Mesenchymal stem cell (in vitro differentiated cells and primary cell): ENCODE measurements around the gene NFATC1.

Source experiments
- DNase-seq: peaks from one replicate; pipeline ENCODE4 v3.0.0-alpha.2; 2013
- H2AFZ ChIP-seq: one replicate; pipeline ENCODE4 v1.6.1; 2013; ENCODE audit warnings: low read depth, mild to moderate bottlenecking, control low read depth, inconsistent platforms, low read length, moderate library complexity
- H2AK5ac ChIP-seq: 2 replicates; pipeline ENCODE4 v1.6.1; 2013; ENCODE audit warnings: low read length, moderate library complexity, mild to moderate bottlenecking, inconsistent platforms; ENCODE audit not compliant: severe bottlenecking
- H2BK120ac ChIP-seq: one replicate; pipeline ENCODE4 v1.6.1; 2013; ENCODE audit warnings: low read depth, mild to moderate bottlenecking, inconsistent platforms, low read length, moderate library complexity
- H2BK12ac ChIP-seq, 2 experiments: one replicate each; pipeline ENCODE4 v1.6.1; 2013; ENCODE audit warnings: inconsistent platforms in 2 of 2, low read length in 2 of 2, mild to moderate bottlenecking in 2 of 2, moderate library complexity in 2 of 2, control low read depth in 1 of 2
- H2BK15ac ChIP-seq: one replicate; pipeline ENCODE4 v1.6.1; 2013; ENCODE audit warnings: mild to moderate bottlenecking, low read depth, inconsistent platforms; ENCODE audit not compliant: poor library complexity, severe bottlenecking
- H2BK5ac ChIP-seq: 2 replicates; pipeline ENCODE4 v1.6.1; 2013; ENCODE audit warnings: low read depth, mild to moderate bottlenecking, low read length, control low read depth, inconsistent platforms; ENCODE audit not compliant: poor library complexity, severe bottlenecking
- H3K14ac ChIP-seq, 2 experiments: one replicate each; pipeline ENCODE4 v1.6.1; 2013; ENCODE audit warnings: inconsistent platforms in 2 of 2, low read length in 2 of 2, control low read depth in 1 of 2, mild to moderate bottlenecking in 1 of 2, moderate library complexity in 1 of 2
- H3K18ac ChIP-seq, 2 experiments: one replicate each; pipeline ENCODE4 v1.6.1; 2013; ENCODE audit warnings: inconsistent platforms in 2 of 2, low read length in 2 of 2, control low read depth in 1 of 2, low read depth in 1 of 2, mild to moderate bottlenecking in 1 of 2
- H3K23ac ChIP-seq, 2 experiments: one replicate each; pipeline ENCODE4 v1.6.1; 2013; ENCODE audit warnings: inconsistent platforms in 2 of 2, low read length in 2 of 2, mild to moderate bottlenecking in 2 of 2, moderate library complexity in 2 of 2, control low read depth in 1 of 2
- H3K27ac ChIP-seq: 2 replicates; pipeline ENCODE4 v1.5.1; 2013; ENCODE audit warnings: mild to moderate bottlenecking, moderate library complexity, low read length, control low read depth, inconsistent platforms; ENCODE audit not compliant: poor library complexity, severe bottlenecking
- H3K27me3 ChIP-seq, 2 experiments: 2 replicates each; pipeline versions ENCODE4 v1.6.1 to v1.7.0; 2013; ENCODE audit warnings: low read length in 2 of 2, mild to moderate bottlenecking in 2 of 2, moderate library complexity in 2 of 2, control low read depth in 1 of 2, inconsistent platforms in 1 of 2; ENCODE audit not compliant: control insufficient read depth in 1 of 2, insufficient read depth in 1 of 2
- H3K36me3 ChIP-seq, 2 experiments: 2 replicates each; pipeline versions ENCODE4 v1.6.1 to v1.7.0; 2013; ENCODE audit warnings: low read length in 2 of 2, control low read depth in 1 of 2, inconsistent platforms in 1 of 2, low read depth in 1 of 2, mild to moderate bottlenecking in 1 of 2; ENCODE audit not compliant: insufficient read depth in 2 of 2, control insufficient read depth in 1 of 2
- H3K4ac ChIP-seq, 2 experiments: one replicate each; pipeline ENCODE4 v1.6.1; 2013; ENCODE audit warnings: inconsistent platforms in 2 of 2, low read length in 2 of 2, mild to moderate bottlenecking in 2 of 2, moderate library complexity in 2 of 2, control low read depth in 1 of 2, low read depth in 1 of 2
- H3K4me1 ChIP-seq: 2 replicates; pipeline ENCODE4 v1.6.1; 2013; ENCODE audit warnings: low read depth, low read length, control low read depth; ENCODE audit not compliant: control insufficient read depth, insufficient read depth
- H3K4me2 ChIP-seq: 2 replicates; pipeline ENCODE4 v1.6.1; 2013; ENCODE audit warnings: low read length, mild to moderate bottlenecking, inconsistent platforms; ENCODE audit not compliant: poor library complexity, severe bottlenecking
- H3K4me3 ChIP-seq, 2 experiments: 2 replicates each; pipeline versions ENCODE4 v1.5.1 to v1.7.0; 2013; ENCODE audit warnings: low read length in 2 of 2, mild to moderate bottlenecking in 2 of 2, control low read depth in 1 of 2, low read depth in 1 of 2; ENCODE audit not compliant: insufficient read depth in 1 of 2
- H3K79me1 ChIP-seq: replicated peaks from 2 replicates; pipeline ENCODE4 v1.6.1; 2013; ENCODE audit warnings: mild to moderate bottlenecking, control low read depth, low read length, inconsistent platforms; ENCODE audit not compliant: poor library complexity, severe bottlenecking
- H3K9ac ChIP-seq: 2 replicates; pipeline ENCODE4 v1.7.0; 2013; ENCODE audit warnings: mild to moderate bottlenecking, low read length, moderate library complexity
- H3K9me3 ChIP-seq: 2 replicates; pipeline ENCODE4 v1.7.0; 2013; ENCODE audit warnings: mild to moderate bottlenecking, low read length; ENCODE audit not compliant: control insufficient read depth
- H4K8ac ChIP-seq: one replicate; pipeline ENCODE4 v1.6.1; 2013; ENCODE audit warnings: inconsistent platforms, mild to moderate bottlenecking, low read length, moderate library complexity
- H4K91ac ChIP-seq: one replicate; pipeline ENCODE4 v1.6.1; 2013; ENCODE audit warnings: mild to moderate bottlenecking, low read length, inconsistent platforms
- WGBS: methylation state at CpG from one replicate; pipeline ENCODE4 v1.1.7; 2013; ENCODE audit warnings: mixed read lengths; 5-methylcytosine and 5-hydroxymethylcytosine counted together

NFATC1 gene

DNA sequence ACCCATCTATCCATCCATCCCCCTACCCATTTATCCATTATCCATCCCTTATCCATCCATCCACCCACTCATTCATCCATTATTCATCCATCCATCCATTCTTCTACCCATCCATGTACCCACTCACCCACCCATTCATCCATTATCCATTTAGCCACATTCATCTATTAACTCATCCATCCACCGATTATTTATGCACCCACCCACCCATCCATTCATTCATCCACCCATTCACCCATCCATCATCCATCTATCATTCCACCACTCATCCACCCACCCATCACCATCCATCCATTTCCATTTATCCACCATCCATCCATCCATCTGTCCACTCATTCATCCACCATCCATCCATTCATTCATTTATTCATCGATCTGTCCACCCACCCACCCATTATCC lies 146.5 kb downstream of the NFATC1 start:
- Histone ChIP-seq H3K36me3 (no peaks in the 10 kb centered on the region), H3K4ac (no peak overlapping the region), H2BK12ac (no peak overlapping the region), H4K91ac (no peak overlapping the region), H2BK15ac (no peak overlapping the region), H3K27ac (no peak overlapping the region), H3K18ac (no peak overlapping the region), H3K9me3 (peaks cover 8% of the 10 kb centered on the region), H2AK5ac (no peak overlapping the region), H3K79me1 (no peaks in the 10 kb centered on the region), H3K9ac (no peak overlapping the region), H3K23ac (no peak overlapping the region), H2BK120ac (no peak overlapping the region), H2AFZ (no peak overlapping the region), H3K4me3 (no peak overlapping the region), H3K14ac (no peak overlapping the region), H3K4me2 (no peak overlapping the region), H3K4me1 (no peaks in the 10 kb centered on the region), H2BK5ac (no peak overlapping the region), H3K27me3 (peaks cover 31 to 80% of the 10 kb centered on the region in 2 experiments), H4K8ac (no peak overlapping the region)
- 83% methylated on average over 2 of the region's 2 CpGs for WGBS
- DNase-seq = no peak

DNA sequence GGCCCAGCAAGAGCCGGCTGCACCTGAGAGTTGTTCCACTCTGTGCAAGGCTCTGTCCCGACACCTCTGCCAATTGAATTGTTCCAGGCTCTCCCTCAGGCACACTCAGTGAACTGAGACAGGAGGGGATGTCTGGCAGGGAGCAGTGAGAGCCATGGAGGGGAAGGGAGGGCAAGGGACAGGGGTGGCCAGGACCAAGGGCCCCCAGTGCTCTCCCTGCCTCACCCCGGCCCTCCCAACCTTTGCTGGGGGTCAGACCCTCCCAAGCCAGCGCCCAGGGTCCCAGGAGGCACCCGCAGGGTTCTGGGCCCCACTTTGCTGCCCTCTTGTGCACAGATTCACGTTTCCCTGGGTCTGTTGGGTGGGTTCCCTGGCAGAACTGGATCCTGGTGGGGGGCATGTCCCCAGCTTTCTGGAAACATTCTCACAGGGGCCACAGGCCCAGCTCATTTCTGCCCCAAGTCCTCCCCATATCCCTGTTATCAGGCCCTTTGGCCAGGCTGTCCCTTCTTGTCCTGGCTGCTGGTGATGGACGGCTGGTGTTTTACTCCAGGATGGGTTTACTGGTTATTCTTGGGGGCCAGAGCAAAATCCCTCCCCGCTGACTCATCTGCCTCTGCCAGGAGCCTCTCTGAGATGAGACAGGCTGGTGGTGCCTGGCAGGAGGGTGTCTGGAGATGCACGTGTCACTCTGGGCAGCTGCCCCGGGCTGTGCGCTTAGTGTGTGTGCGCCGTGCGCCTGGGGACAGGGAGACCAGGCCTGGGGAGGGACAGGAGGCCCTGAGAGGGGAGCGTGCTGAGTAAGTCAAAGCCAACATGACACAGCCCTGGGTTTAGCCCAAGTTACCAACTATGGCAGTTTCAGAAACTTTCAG lies 147.4 kb downstream of the NFATC1 start:
- Histone ChIP-seq H4K91ac (no peak overlapping the region), H3K4me3 (no peak overlapping the region), H4K8ac (no peak overlapping the region), H3K4ac (no peak overlapping the region), H3K14ac (no peak overlapping the region), H2BK120ac (no peak overlapping the region), H3K4me1 (no peaks in the 10 kb centered on the region), H2AFZ (no peak overlapping the region), H3K79me1 (no peaks in the 10 kb centered on the region), H3K23ac (no peak overlapping the region), H3K9ac (no peak overlapping the region), H2BK15ac (no peak overlapping the region), H3K36me3 (no peaks in the 10 kb centered on the region), H3K4me2 (no peak overlapping the region), H2BK5ac (no peak overlapping the region), H2BK12ac (no peak overlapping the region), H3K27ac (no peak overlapping the region), H3K27me3 (peaks cover 25 to 76% of the 10 kb centered on the region in 2 experiments), H3K18ac (no peak overlapping the region), H2AK5ac (no peak overlapping the region), H3K9me3 (peaks cover 3% of the 10 kb centered on the region)
- no peak for DNase-seq
- WGBS = 76% methylated on average over 15 of the region's 15 CpGs

DNA sequence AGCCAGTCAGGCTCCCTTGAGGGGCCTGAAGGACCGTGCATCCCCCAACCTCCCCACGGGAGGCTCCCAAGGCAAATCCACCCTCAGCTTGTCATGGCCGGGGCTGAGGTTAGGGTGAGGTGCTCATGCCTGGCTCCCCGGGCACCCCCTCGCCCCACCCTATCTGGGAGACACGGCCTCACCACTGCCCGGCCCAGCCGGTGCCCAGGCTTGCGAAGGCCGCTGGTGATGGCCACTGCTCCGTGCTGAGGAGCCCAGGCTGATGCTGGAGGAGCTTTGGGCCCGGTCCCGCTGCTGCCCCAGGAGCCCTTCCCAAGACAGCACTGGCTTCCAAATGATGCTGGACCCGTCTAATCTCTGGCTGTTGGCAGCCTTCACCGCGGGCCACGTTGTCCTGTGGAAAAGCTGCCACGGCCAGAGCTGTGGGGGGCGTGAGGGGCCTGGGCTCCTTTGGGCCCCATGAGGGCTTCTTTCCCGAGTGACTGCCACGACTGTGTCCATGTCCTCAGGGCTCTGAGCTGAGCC lies 148.2 kb downstream of the NFATC1 start:
- Histone ChIP-seq H3K4me3 (no peak overlapping the region), H3K23ac (no peak overlapping the region), H2BK12ac (no peak overlapping the region), H3K27me3 (peaks cover 21 to 76% of the 10 kb centered on the region in 2 experiments), H4K8ac (no peak overlapping the region), H3K14ac (no peak overlapping the region), H3K18ac (no peak overlapping the region), H4K91ac (no peak overlapping the region), H3K4me2 (no peak overlapping the region), H3K4ac (no peak overlapping the region), H2AK5ac (no peak overlapping the region), H2BK120ac (no peak overlapping the region), H3K9ac (no peak overlapping the region), H3K79me1 (no peaks in the 10 kb centered on the region), H2BK15ac (no peak overlapping the region), H3K36me3 (no peaks in the 10 kb centered on the region), H3K9me3 (no peaks in the 10 kb centered on the region), H3K27ac (no peak overlapping the region), H2AFZ (no peak overlapping the region), H3K4me1 (no peaks in the 10 kb centered on the region), H2BK5ac (no peak overlapping the region)
- 90% methylated on average over 20 of the region's 21 CpGs for WGBS
- no peak for DNase-seq

DNA sequence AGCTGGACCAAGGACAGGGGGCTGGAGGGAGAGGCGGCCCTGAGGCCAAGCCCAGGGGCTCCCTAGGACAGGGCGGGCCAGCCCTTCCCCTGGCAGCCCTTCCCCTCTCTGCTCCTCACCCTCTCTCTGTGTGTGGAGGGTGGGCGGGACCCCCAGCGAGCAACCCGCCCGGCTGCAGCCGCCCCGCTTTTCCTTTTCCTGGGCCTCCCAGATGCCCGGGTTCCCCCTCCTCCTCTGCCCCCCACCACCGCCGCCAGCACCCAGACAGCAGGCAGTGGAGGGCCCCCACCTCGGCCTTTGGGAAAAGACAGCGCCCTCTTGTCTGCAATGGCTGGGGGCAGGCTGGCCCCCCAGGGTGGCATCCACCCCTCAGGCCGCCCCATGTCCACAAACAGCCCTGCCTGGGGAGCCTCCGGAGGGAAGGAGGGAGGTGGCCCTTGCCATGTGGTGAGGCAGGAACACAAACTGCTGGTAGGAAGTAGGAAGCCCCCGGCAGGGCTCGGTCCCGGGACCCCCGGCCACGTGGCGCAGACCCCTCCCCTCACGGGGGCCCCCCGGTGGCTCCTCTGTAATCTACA lies 148.7 kb downstream of the NFATC1 start:
- H3K14ac ChIP-seq = no peak overlapping the region
- WGBS = 74% methylated on average over 20 of the region's 23 CpGs
- no peak overlapping the region for H2BK120ac ChIP-seq
- peaks cover 18 to 75% of the 10 kb centered on the region in 2 experiments for H3K27me3 ChIP-seq
- no peak overlapping the region for H2BK15ac ChIP-seq
- no peak overlapping the region for H3K27ac ChIP-seq
- H3K79me1 ChIP-seq = no peaks in the 10 kb centered on the region
- H3K9me3 ChIP-seq = no peaks in the 10 kb centered on the region
- no peak overlapping the region for H3K23ac ChIP-seq
- H2AFZ ChIP-seq = no peak overlapping the region
- H3K4me2 ChIP-seq = no peak overlapping the region
- no peak overlapping the region for H2AK5ac ChIP-seq
- no peak for DNase-seq
- H3K4ac ChIP-seq = no peak overlapping the region
- no peak overlapping the region for H3K18ac ChIP-seq
- H3K4me1 ChIP-seq = no peaks in the 10 kb centered on the region
- no peak overlapping the region for H3K4me3 ChIP-seq
- H4K91ac ChIP-seq = no peak overlapping the region
- no peak overlapping the region for H2BK5ac ChIP-seq
- H4K8ac ChIP-seq = no peak overlapping the region
- no peak overlapping the region for H2BK12ac ChIP-seq
- no peaks in the 10 kb centered on the region for H3K36me3 ChIP-seq
- H3K9ac ChIP-seq = no peak overlapping the region
